Central memory CD8-positive, alpha-beta T cell (primary cell): ENCODE results near the gene L2HGDH.
A peak's percentile ranks its signal among the peaks of the same experiment; 100 is the strongest.

Experiments used
- ATAC-seq: fragments of 150-1000 bp; cut with Tn5 transposase; replicated peaks from 2 replicates; pipeline ENCODE4 v1.10.0; 2022; ENCODE audit warnings: mild to moderate bottlenecking, moderate FRiP score, moderate number of reproducible peaks; ENCODE audit not compliant: poor library complexity, severe bottlenecking; ENCODE audit errors: extremely low read depth
- DNase-seq, 2 donors: peaks; one replicate each; pipeline ENCODE4 v3.0.0; 2021; ENCODE audit warnings: low spot score in 2 of 2
- H3K27ac Mint-ChIP-seq: one replicate; pipeline ENCODE4 v1.8.0; 2022; ENCODE audit warnings: low read depth, mild to moderate bottlenecking, moderate library complexity, mixed read lengths
- H3K27me3 Mint-ChIP-seq: one replicate; pipeline ENCODE4 v1.8.0; 2022; ENCODE audit warnings: mixed read lengths
- H3K36me3 Mint-ChIP-seq: one replicate; pipeline ENCODE4 v1.8.0; 2022; ENCODE audit warnings: mild to moderate bottlenecking, moderate library complexity, mixed read lengths; ENCODE audit not compliant: insufficient read depth
- H3K4me1 Mint-ChIP-seq: one replicate; pipeline ENCODE4 v1.8.0; 2022; ENCODE audit warnings: mixed read lengths
- H3K4me3 Mint-ChIP-seq: one replicate; pipeline ENCODE4 v1.8.0; 2022; ENCODE audit warnings: mild to moderate bottlenecking, moderate library complexity, mixed read lengths
- H3K9me3 Mint-ChIP-seq: one replicate; pipeline ENCODE4 v1.8.0; 2022; ENCODE audit warnings: mixed read lengths

The L2HGDH gene

GRCh38 chr14:50230701-50231474 lies 81.1 kb downstream of the L2HGDH start:
- no peaks in the 10 kb centered on the region for H3K9me3 Mint-ChIP-seq
- peak overlapping the region; percentile 83 for H3K27ac Mint-ChIP-seq
- peak overlapping the region; percentile 80 for H3K4me3 Mint-ChIP-seq
- H3K36me3 Mint-ChIP-seq: peaks cover 14% of the 10 kb centered on the region
- H3K27me3 Mint-ChIP-seq: no peaks in the 10 kb centered on the region
- peaks cover 43% of the 10 kb centered on the region for H3K4me1 Mint-ChIP-seq
- DNase-seq: peak in 1 of 2 donors; percentile 33
- peak; percentile 38 for ATAC-seq

- peak overlapping the region; percentile 80 for H3K4me3 Mint-ChIP-seq
- H3K4me1 Mint-ChIP-seq: peaks cover 47% of the 10 kb centered on the region
- no peaks in the 10 kb centered on the region for H3K27me3 Mint-ChIP-seq
- H3K36me3 Mint-ChIP-seq: peaks cover 14% of the 10 kb centered on the region
- peak overlapping the region; percentile 83 for H3K27ac Mint-ChIP-seq
- ATAC-seq: no peak
- DNase-seq: no peak
- no peaks in the 10 kb centered on the region for H3K9me3 Mint-ChIP-seq
Measured at GRCh38 chr14:50230401-50230700, 81.7 kb downstream of the L2HGDH start.

GRCh38 chr14:50229681-50230080 lies 82.3 kb downstream of the L2HGDH start:
- Mint-ChIP-seq H3K27ac (peak overlapping the region; percentile 83), H3K27me3 (no peaks in the 10 kb centered on the region), H3K4me3 (peak overlapping the region; percentile 80), H3K36me3 (peaks cover 14% of the 10 kb centered on the region), H3K4me1 (peaks cover 47% of the 10 kb centered on the region), H3K9me3 (no peaks in the 10 kb centered on the region)
- no peak for DNase-seq
- no peak for ATAC-seq

GRCh38 chr14:50228313-50228712 lies 83.7 kb downstream of the L2HGDH start:
- H3K4me1 Mint-ChIP-seq: peaks cover 49% of the 10 kb centered on the region
- no peak overlapping the region for H3K4me3 Mint-ChIP-seq
- ATAC-seq (no peak), DNase-seq (no peak)
- H3K36me3 Mint-ChIP-seq: peaks cover 16% of the 10 kb centered on the region
- no peak overlapping the region for H3K27ac Mint-ChIP-seq
- H3K27me3 Mint-ChIP-seq: no peaks in the 10 kb centered on the region
- H3K9me3 Mint-ChIP-seq: no peaks in the 10 kb centered on the region

- ATAC-seq: no peak
- H3K27me3 Mint-ChIP-seq: no peaks in the 10 kb centered on the region
- H3K4me3 Mint-ChIP-seq: no peak overlapping the region
- H3K9me3 Mint-ChIP-seq: no peaks in the 10 kb centered on the region
- no peak overlapping the region for H3K27ac Mint-ChIP-seq
- H3K36me3 Mint-ChIP-seq: peaks cover 13% of the 10 kb centered on the region
- H3K4me1 Mint-ChIP-seq: peaks cover 63% of the 10 kb centered on the region
- DNase-seq: no peak
Measured at GRCh38 chr14:50225974-50226297, 86.1 kb downstream of the L2HGDH start.

GRCh38 chr14:50225067-50225973 lies 86.7 kb downstream of the L2HGDH start:
- peaks cover 6% of the 10 kb centered on the region for H3K36me3 Mint-ChIP-seq
- peaks cover 60% of the 10 kb centered on the region for H3K4me1 Mint-ChIP-seq
- no peak overlapping the region for H3K27ac Mint-ChIP-seq
- DNase-seq: no peak
- H3K4me3 Mint-ChIP-seq: no peak overlapping the region
- no peaks in the 10 kb centered on the region for H3K9me3 Mint-ChIP-seq
- no peaks in the 10 kb centered on the region for H3K27me3 Mint-ChIP-seq
- ATAC-seq: no peak

- ATAC-seq (no peak), DNase-seq (no peak)
- peaks cover 10% of the 10 kb centered on the region for H3K36me3 Mint-ChIP-seq
- H3K27me3 Mint-ChIP-seq: no peaks in the 10 kb centered on the region
- H3K9me3 Mint-ChIP-seq: no peaks in the 10 kb centered on the region
- peaks cover 47% of the 10 kb centered on the region for H3K4me1 Mint-ChIP-seq
- no peak overlapping the region for H3K4me3 Mint-ChIP-seq
- H3K27ac Mint-ChIP-seq: peak overlapping the region; percentile 56
Measured at GRCh38 chr14:50222055-50222613, 89.9 kb downstream of the L2HGDH start.

- Mint-ChIP-seq H3K4me3 (no peak overlapping the region), H3K4me1 (peaks cover 34% of the 10 kb centered on the region)
Measured at GRCh38 chr14:50218501-50218900, 93.5 kb downstream of the L2HGDH start.

GRCh38 chr14:50215416-50215815 lies 96.6 kb downstream of the L2HGDH start:
- no peak for DNase-seq
- Mint-ChIP-seq H3K27ac (no peak overlapping the region), H3K4me1 (peaks cover 26% of the 10 kb centered on the region), H3K36me3 (peaks cover 13% of the 10 kb centered on the region), H3K27me3 (no peaks in the 10 kb centered on the region), H3K9me3 (no peaks in the 10 kb centered on the region), H3K4me3 (no peak overlapping the region)
- no peak for ATAC-seq

More at GRCh38 chr14:50218501-50218900, 93.5 kb downstream of the L2HGDH start:
- ATAC-seq (no peak), DNase-seq (no peak)
- H3K27me3 Mint-ChIP-seq: no peaks in the 10 kb centered on the region
- H3K9me3 Mint-ChIP-seq: no peaks in the 10 kb centered on the region
- H3K27ac Mint-ChIP-seq: no peak overlapping the region
- peaks cover 10% of the 10 kb centered on the region for H3K36me3 Mint-ChIP-seq

GRCh38 chr14:50213795-50214194 lies 98.2 kb downstream of the L2HGDH start:
- H3K27me3 Mint-ChIP-seq: no peaks in the 10 kb centered on the region
- H3K27ac Mint-ChIP-seq: no peak overlapping the region
- no peaks in the 10 kb centered on the region for H3K9me3 Mint-ChIP-seq
- H3K4me1 Mint-ChIP-seq: peaks cover 24% of the 10 kb centered on the region
- ATAC-seq: no peak
- no peak overlapping the region for H3K4me3 Mint-ChIP-seq
- no peak for DNase-seq
- H3K36me3 Mint-ChIP-seq: peaks cover 7% of the 10 kb centered on the region

GRCh38 chr14:50212726-50213125 lies 99.3 kb downstream of the L2HGDH start:
- Mint-ChIP-seq H3K36me3 (peaks cover 7% of the 10 kb centered on the region), H3K9me3 (no peaks in the 10 kb centered on the region), H3K27ac (peak overlapping the region; percentile 5), H3K4me3 (no peak overlapping the region), H3K4me1 (peaks cover 24% of the 10 kb centered on the region), H3K27me3 (no peaks in the 10 kb centered on the region)
- ATAC-seq (no peak), DNase-seq (no peak)

- H3K27me3 Mint-ChIP-seq: no peaks in the 10 kb centered on the region
- no peak overlapping the region for H3K4me3 Mint-ChIP-seq
- H3K9me3 Mint-ChIP-seq: no peaks in the 10 kb centered on the region
- DNase-seq (no peak), ATAC-seq (no peak)
- H3K27ac Mint-ChIP-seq: no peak overlapping the region
- H3K4me1 Mint-ChIP-seq: peaks cover 31% of the 10 kb centered on the region
- H3K36me3 Mint-ChIP-seq: peaks cover 7% of the 10 kb centered on the region
Measured at GRCh38 chr14:50210074-50210473, 102.0 kb downstream of the L2HGDH start.

GRCh38 chr14:50198499-50198898 lies 113.5 kb downstream of the L2HGDH start:
- H3K36me3 Mint-ChIP-seq: peaks cover 38% of the 10 kb centered on the region
- H3K4me3 Mint-ChIP-seq: no peak overlapping the region
- H3K27me3 Mint-ChIP-seq: no peaks in the 10 kb centered on the region
- DNase-seq: no peak
- no peak overlapping the region for H3K27ac Mint-ChIP-seq
- no peaks in the 10 kb centered on the region for H3K9me3 Mint-ChIP-seq
- no peak for ATAC-seq
- H3K4me1 Mint-ChIP-seq: no peaks in the 10 kb centered on the region
